Activated CD8-positive, alpha-beta memory T cell treated with anti-CD3 and anti-CD28 coated beads for 36 hours (primary cell): ENCODE results near the gene BAZ1A. TPM values are rescaled to one million over a fixed set of nuclear protein-coding genes. Genes with fewer than 3 reads are reported as not detected.
"Not testable (repeated sequence)": the region's sequence is repeated elsewhere in the genome, so short reads cannot be mapped to it uniquely, and the experiment has no call there.

Experiments used
- CTCF ChIA-PET: fragments of 350-600 bp; sonication (Branson Sonifier 250); formaldehyde crosslinking; loops from one replicate; lab custom pipeline; 2021; ENCODE audit warnings: antibody characterized with exemption; lab: Charles Lee
- POLR2A ChIA-PET: fragments of 350-600 bp; sonication (Branson Sonifier 250); formaldehyde crosslinking; loops from one replicate; lab custom pipeline; 2021; ENCODE audit warnings: antibody characterized with exemption; lab: Charles Lee
- total RNA-seq, 2 experiments: library from RNA; stranded (reverse); gene quantifications; one replicate each; pipeline ENCODE4 v1.2.3, GENCODE V29; 2021

The BAZ1A gene
- total RNA-seq, 2 experiments from 2014 or later: 61.6 to 61.8 TPM

DNA sequence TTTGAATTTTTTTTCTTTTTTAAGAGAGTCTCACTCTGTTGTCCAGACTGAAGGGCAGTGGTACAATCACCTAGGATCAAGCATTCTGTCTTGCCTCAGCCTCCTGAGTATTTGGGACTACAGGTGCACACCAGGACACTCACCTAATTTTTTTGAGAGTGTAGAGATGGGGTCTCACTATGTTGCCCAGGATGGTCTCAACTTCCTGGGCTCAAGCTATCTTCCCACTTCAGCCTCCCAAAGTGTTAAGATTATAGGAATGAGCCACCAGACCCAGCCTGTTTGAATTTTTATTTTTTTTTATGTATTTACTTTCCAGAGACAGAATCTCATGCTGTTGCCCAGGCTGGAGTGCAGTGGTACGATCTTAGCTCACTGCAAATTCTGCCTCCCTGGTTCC lies 11.3 kb downstream of the BAZ1A start:
- CTCF ChIA-PET: no interaction called here
- POLR2A ChIA-PET: interaction anchor here (0.6 kb wide), 1 partner anchor 9 kb away, joined by 4 read pairs; no protein-coding TSS in a partner anchor

DNA sequence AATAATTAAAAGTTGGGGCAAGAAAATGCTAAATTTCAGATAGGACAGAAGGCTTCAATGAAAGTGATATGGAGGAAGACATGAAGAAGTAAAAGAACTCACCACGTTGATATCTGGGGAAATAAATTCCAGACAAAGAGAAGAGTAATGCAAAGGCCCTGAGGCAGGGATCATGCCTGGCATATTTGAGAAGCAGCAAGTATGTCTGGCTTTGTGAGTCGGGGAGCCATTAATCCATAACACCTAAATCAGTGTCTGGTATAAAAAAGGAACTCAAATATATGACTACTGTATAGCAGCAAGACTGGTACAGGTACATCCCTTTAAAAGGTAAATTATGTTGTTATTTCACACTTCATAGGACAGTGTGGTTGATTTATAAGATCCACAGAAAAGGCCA lies 16.4 kb downstream of the BAZ1A start:
- POLR2A ChIA-PET: interaction anchor here (0.7 kb wide), 1 partner anchor 76 kb away, joined by 5 read pairs; no protein-coding TSS in a partner anchor

GRCh38 chr14:34857689-34858449 lies 17.3 kb downstream of the BAZ1A start:
- CTCF ChIA-PET: interaction anchor here (0.6 kb wide), 1 partner anchor 163 kb away, joined by 4 read pairs; no protein-coding TSS in a partner anchor
- POLR2A ChIA-PET: interaction anchor here (0.7 to 1.4 kb wide), 2 partner anchors 15 to 17 kb away, joined by 3 read pairs; partner anchors contain the start of gene BAZ1A

More for the DNA sequence above, 16.4 kb downstream of the BAZ1A start:
- CTCF ChIA-PET: interaction anchor here (0.6 kb wide), 1 partner anchor 162 kb away, joined by 4 read pairs; no protein-coding TSS in a partner anchor

- ChIA-PET CTCF (no interaction called here), POLR2A (no interaction called here)
These were observed 22.1 kb downstream of the BAZ1A start for GRCh38 chr14:34853041-34853440.

GRCh38 chr14:34851395-34851794 lies 23.8 kb downstream of the BAZ1A start:
- POLR2A ChIA-PET: no interaction called here
- CTCF ChIA-PET: interaction anchor here (1.0 kb wide), 1 partner anchor 15 kb away, joined by 3 read pairs; no protein-coding TSS in a partner anchor

GRCh38 chr14:34845869-34846268 lies 29.3 kb downstream of the BAZ1A start:
- ChIA-PET POLR2A (no interaction called here), CTCF (no interaction called here)

- ChIA-PET POLR2A (interaction anchor here (0.6 kb wide), 1 partner anchor 23 kb away, joined by 7 read pairs; no protein-coding TSS in a partner anchor), CTCF (no interaction called here)
These were observed 32.1 kb downstream of the BAZ1A start for GRCh38 chr14:34843011-34843554.

DNA sequence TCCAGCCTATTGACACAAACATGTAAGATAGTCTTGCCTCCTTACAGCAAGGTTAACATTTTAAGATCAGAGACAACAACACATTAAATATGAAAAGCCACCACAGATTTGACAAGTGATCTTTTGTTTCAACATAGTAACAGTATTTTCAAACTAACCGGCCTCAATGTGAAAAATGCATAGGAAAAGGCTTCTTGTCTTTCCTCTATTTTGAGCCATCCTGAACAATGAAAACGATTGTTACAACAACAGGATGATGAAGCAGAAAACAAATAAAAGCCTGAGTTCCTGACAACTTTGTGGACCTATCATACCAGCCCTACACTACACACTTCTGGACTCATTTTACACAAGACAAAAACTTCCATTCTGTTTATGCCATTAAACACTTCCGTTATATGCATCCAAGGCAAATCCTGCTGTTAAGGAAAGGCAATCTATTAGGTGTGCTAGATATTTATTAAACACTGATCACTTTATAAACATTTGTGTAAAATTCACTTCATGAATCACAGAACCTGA lies 37.3 kb downstream of the BAZ1A start:
- POLR2A ChIA-PET: no interaction called here
- CTCF ChIA-PET: no interaction called here

GRCh38 chr14:34835312-34835711 lies 39.8 kb downstream of the BAZ1A start:
- ChIA-PET CTCF (no interaction called here), POLR2A (no interaction called here)

GRCh38 chr14:34833549-34834523 lies 41.3 kb downstream of the BAZ1A start:
- CTCF ChIA-PET: no interaction called here
- POLR2A ChIA-PET: interaction anchor here (0.5 kb wide), 1 partner anchor 43 kb away, joined by 3 read pairs; no protein-coding TSS in a partner anchor

DNA sequence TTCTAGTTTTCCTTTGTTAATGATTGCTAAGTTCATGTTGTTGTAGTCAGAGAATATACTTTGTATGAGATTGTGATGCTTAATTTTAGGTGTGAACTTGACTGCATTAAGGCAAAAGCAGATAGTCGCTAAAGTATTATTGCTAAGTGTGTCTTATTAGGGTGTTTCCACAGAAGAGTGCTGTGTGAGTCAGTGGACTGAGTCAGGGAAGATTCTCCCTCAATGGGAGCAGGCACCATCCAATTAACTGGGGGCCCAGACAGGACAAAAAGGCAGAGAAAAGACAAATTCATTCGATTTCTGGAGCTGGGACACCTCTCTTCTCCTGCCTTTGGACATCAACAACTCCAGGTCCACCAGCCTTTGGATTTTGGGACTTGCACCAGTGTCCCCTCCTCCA lies 48.5 kb downstream of the BAZ1A start:
- ChIA-PET CTCF (no interaction called here), POLR2A (no interaction called here)

- CTCF ChIA-PET: no interaction called here
- POLR2A ChIA-PET: no interaction called here
These were observed 50.3 kb downstream of the BAZ1A start for GRCh38 chr14:34824826-34825225.

- ChIA-PET POLR2A (no interaction called here), CTCF (interaction anchor here (0.7 kb wide), 1 partner anchor 28 kb away, joined by 5 read pairs; no protein-coding TSS in a partner anchor)
These were observed 50.9 kb downstream of the BAZ1A start for GRCh38 chr14:34824256-34824655.

GRCh38 chr14:34817768-34818167 lies 57.4 kb downstream of the BAZ1A start:
- POLR2A ChIA-PET: no interaction called here
- CTCF ChIA-PET: no interaction called here

GRCh38 chr14:34810028-34810427 lies 65.1 kb downstream of the BAZ1A start:
- ChIA-PET POLR2A (no interaction called here), CTCF (no interaction called here)

DNA sequence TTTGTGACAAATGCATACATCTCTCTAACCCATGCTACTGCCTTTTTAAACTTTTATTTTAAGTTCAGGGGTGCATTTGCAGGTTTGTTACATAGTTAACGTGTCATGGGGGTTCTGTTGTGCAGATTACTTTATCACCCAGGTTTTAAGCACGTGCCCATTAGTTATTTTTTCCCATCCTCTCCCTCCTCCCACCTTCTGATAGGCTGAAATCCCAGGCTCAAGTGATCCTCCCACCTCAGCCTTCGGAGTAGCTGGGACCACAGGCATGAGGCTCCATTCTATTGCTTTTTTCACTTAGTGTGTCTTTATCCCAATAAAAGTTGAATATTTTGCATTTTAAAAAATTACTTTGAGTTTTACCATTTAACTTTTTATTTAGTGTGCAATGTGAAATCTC lies 68.9 kb downstream of the BAZ1A start:
- CTCF ChIA-PET: no interaction called here
- POLR2A ChIA-PET: no interaction called here

- CTCF ChIA-PET: no interaction called here
- POLR2A ChIA-PET: no interaction called here
These were observed 70.2 kb downstream of the BAZ1A start for GRCh38 chr14:34804933-34805332.

- POLR2A ChIA-PET, CTCF ChIA-PET: not testable (repeated sequence)
These were observed 76.3 kb downstream of the BAZ1A start for GRCh38 chr14:34798861-34799260.
